IgD-negative memory B cell (primary cell): ENCODE data around the gene HYDIN. TPM values are rescaled to one million over a fixed set of nuclear protein-coding genes. Genes with fewer than 3 reads are reported as not detected.

ENCODE experiments used
- H3K27ac Mint-ChIP-seq, 3 donors: one replicate each; pipeline ENCODE4 v1.8.0; 2020 to 2022; ENCODE audit warnings: mild to moderate bottlenecking in 3 of 3, mixed read lengths in 3 of 3, moderate library complexity in 1 of 3
- H3K27me3 Mint-ChIP-seq: one replicate; pipeline ENCODE4 v1.8.0; 2021; ENCODE audit warnings: mixed read lengths
- H3K36me3 Mint-ChIP-seq: one replicate; pipeline ENCODE4 v1.8.0; 2020; ENCODE audit warnings: mild to moderate bottlenecking, mixed read lengths
- H3K4me1 Mint-ChIP-seq, 3 donors: one replicate each; pipeline ENCODE4 v1.8.0; 2020 to 2022; ENCODE audit warnings: mixed read lengths in 3 of 3, mild to moderate bottlenecking in 1 of 3
- H3K4me3 Mint-ChIP-seq, 4 donors: one replicate each; pipeline ENCODE4 v1.8.0; 2020 to 2022; ENCODE audit warnings: mild to moderate bottlenecking in 4 of 4, mixed read lengths in 4 of 4, moderate library complexity in 3 of 4
- H3K9me3 Mint-ChIP-seq, 3 donors: one replicate each; pipeline ENCODE4 v1.8.0; 2020 to 2021; ENCODE audit warnings: mixed read lengths in 3 of 3, mild to moderate bottlenecking in 1 of 3
- polyA plus RNA-seq: library from polyadenylated mRNA; unstranded; fragments of 300-500 nt; fragmentation: Illumina TruSeq; gene quantifications from one replicate; pipeline ENCODE4 v1.2.3, GENCODE V29; 2021

The HYDIN gene
- not detected for polyA plus RNA-seq

DNA sequence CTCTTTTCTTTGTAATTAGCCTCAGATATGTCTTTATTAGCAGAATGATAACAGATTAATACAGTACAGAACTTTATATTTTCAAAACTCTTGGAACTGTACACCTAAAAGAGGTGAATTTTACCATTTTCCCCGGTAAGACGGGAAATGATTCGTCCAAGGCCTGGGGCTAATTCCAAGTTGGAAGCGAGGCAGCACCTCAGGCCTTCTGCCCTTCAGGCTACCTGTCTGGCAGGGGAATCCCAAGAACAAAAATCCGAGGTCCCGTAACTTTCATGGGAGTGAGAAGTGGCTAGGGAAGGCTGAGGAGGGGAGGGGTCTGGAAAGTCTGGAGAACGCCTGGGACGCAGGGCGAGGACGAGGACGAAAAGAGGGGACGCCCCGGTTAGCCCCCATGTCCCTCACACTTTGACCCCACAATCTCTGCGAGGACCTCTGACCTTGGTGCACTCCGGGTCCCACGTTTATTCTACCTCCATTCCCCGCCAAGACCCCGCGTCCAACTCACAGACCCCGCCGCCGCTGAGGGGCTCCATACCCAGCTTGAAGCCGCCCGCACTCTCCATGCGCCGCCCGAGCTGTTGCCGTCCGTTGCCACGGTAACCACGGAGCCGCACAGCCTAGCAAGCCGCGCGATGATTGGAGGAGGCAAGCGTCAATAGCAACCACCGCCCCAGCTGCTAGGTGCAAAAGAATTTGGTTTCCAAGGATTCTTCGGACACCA is at the start of gene HYDIN:
Gene HYDIN (minus strand): TSS at position 601 of the 724 bp plus-strand sequence. CDS start 43,827 bp downstream, outside the sequence.
- peak within 1 kb of the TSS in 1 of 3 donors; percentile 87 for H3K27ac Mint-ChIP-seq
- peaks cover 19 to 34% (median 26%) of the 10 kb centered on the region in 3 donors for H3K9me3 Mint-ChIP-seq
- H3K36me3 Mint-ChIP-seq: no peaks in the 10 kb centered on the region
- peaks cover 28% of the 10 kb centered on the region for H3K27me3 Mint-ChIP-seq
- peaks cover 0 to 3% (median 0%) of the 10 kb centered on the region in 3 donors for H3K4me1 Mint-ChIP-seq
- H3K4me3 Mint-ChIP-seq: peak within 1 kb of the TSS in 1 of 4 donors; percentile 52

DNA sequence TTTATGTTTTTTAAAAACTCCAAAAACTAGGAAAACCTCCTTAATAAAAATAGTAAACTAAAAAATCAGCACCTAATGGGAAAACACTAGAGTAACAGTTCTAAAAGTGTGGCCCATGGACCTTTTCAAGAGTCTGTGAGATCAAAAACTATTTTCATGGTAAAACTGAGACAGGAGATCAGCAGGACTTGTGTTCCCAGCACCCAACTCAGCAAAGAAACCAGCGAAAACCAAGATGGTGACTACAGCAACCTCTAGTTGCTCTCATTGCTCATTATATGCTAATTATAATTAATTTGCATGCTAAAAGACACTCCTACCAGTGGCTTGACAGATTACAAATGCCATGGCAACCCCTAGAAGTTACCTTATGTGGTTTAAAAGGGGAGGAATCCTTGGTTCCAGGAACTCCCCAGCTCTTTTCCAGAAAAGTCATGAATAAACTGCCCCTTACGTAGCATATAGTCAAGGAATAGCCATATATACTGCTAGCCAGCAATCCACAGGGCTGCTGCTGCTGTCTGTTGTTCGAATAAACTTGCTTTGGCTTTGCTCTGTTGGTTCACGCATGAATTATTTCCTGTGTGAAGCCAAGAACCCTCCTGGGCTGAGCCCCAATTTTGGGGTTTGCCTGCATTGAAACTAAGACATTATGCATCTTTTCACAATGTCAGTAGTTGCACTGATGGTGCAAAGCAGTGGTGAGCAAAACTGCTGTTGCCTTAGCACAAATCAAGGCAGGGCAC is 46.2 kb upstream of the HYDIN start:
- no peak overlapping the region for H3K4me3 Mint-ChIP-seq
- no peak overlapping the region for H3K27ac Mint-ChIP-seq
- H3K4me1 Mint-ChIP-seq: peaks cover 2 to 5% (median 3%) of the 10 kb centered on the region in 3 donors
- peaks cover 7% of the 10 kb centered on the region for H3K36me3 Mint-ChIP-seq
- peaks cover 0 to 15% (median 3%) of the 10 kb centered on the region in 3 donors for H3K9me3 Mint-ChIP-seq
- H3K27me3 Mint-ChIP-seq: no peaks in the 10 kb centered on the region

DNA sequence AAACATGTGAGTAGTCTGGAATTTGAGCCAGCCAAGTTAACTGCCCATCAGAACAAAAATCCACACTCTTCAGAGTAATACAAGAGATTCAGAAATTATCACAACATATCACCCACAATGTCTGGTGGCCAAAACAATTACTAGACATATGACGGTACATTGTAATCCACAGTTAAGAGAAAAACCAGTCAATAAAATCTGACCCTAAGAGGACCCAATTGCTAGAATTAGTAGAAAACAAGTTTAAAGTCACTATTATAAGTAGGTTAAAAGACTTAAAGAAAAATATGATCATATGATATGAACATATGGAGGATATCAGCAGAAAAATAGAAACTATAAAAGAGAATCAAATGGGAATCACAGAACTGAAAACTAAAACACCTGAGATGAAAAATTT is 42.9 kb upstream of the HYDIN start:
- Mint-ChIP-seq H3K4me3 (no peak overlapping the region), H3K4me1 (no peaks in the 10 kb centered on the region), H3K36me3 (peaks cover 12% of the 10 kb centered on the region)

DNA sequence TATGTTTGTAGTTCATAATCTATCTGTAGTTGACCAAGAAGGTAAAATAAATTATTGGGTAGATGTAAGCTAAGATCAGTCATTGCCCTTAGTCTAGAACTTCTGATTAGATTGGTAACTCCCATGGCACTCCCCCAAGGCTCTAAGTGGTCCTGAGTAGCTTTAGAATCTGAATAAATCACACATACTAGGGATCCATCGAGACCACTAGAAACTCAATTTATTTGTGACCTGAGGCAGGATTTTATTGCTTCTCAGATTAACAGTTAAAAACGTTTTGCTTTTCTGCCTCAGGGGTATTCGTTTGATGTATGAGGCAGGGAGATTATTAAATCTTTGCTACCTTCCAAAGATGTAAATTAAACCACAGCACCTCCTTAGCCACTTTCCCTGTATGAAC is 33.8 kb upstream of the HYDIN start:
- Mint-ChIP-seq H3K36me3 (peaks cover 8% of the 10 kb centered on the region), H3K4me1 (no peaks in the 10 kb centered on the region), H3K27me3 (peaks cover 9% of the 10 kb centered on the region), H3K4me3 (no peak overlapping the region), H3K27ac (no peak overlapping the region), H3K9me3 (peaks cover 0 to 3% (median 0%) of the 10 kb centered on the region in 3 donors)

More for the DNA sequence above, 42.9 kb upstream of the HYDIN start:
- H3K9me3 Mint-ChIP-seq: peaks cover 0 to 15% (median 3%) of the 10 kb centered on the region in 3 donors
- no peak overlapping the region for H3K27ac Mint-ChIP-seq
- H3K27me3 Mint-ChIP-seq: no peaks in the 10 kb centered on the region

DNA sequence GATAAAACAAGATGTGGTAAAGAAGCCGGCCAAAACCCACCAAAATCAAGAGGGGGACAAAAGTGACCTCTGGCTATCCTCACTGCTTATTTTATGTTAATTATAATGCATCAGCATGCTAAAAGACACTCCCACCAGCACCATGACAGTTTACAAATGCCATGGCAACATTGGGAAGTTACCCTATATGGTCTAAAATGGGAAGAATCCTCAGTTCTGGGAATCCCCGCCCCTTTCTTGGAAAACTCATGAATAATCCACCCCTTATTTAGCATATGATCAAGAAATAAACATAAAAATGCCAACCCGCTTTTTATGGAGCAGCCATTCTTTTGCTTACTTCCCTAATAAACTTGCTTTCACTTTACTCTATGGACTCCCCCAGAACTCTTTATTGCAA is 33.1 kb upstream of the HYDIN start:
- Mint-ChIP-seq H3K9me3 (peaks cover 0 to 3% (median 0%) of the 10 kb centered on the region in 3 donors), H3K36me3 (peaks cover 8% of the 10 kb centered on the region), H3K4me3 (no peak overlapping the region), H3K27me3 (peaks cover 9% of the 10 kb centered on the region), H3K27ac (no peak overlapping the region), H3K4me1 (no peaks in the 10 kb centered on the region)

DNA sequence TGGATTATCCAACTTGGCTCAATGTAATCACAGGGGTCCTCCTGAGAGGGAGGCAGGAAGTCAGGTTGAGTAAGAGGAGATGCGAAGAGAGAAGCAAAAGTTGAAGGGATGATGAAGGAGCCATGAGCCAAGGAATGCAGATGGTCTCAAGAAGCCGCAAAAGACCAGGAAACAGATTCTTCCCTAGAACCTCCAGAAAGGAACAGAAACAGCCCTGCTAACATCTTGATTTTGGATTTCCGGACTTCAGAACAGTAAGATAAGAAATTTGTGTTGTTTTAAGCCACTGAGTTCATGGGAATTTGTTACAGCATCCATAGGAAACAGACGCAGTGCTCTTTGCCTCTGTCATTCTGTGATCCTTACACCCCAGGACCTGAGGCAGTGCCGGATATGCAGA is 31.9 kb upstream of the HYDIN start:
- H3K4me3 Mint-ChIP-seq: no peak overlapping the region
- H3K36me3 Mint-ChIP-seq: peaks cover 6% of the 10 kb centered on the region
- peaks cover 9% of the 10 kb centered on the region for H3K27me3 Mint-ChIP-seq
- H3K27ac Mint-ChIP-seq: no peak overlapping the region
- H3K4me1 Mint-ChIP-seq: no peaks in the 10 kb centered on the region
- H3K9me3 Mint-ChIP-seq: peaks cover 0 to 3% (median 0%) of the 10 kb centered on the region in 3 donors

DNA sequence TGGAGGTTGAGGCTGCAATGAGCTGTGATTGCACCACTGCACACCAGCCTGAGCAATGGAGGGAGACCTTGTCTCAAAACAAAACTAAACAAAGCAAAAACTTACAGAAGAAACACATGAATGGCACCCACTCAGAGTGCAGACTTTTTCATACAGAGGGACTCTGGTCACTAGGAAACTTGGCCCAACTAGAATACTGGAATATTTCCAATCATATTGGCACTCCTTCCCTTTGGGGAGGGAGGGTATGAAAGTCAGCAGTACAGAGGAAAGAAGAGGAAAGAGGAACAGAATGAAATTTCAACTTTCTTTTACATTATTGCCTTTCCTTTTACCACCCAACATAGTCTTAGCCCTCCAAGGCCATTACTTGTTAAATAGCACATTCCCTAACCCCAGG is 30.5 kb upstream of the HYDIN start:
- Mint-ChIP-seq H3K9me3 (peaks cover 0 to 3% (median 0%) of the 10 kb centered on the region in 3 donors), H3K4me3 (no peak overlapping the region), H3K4me1 (no peaks in the 10 kb centered on the region), H3K27ac (no peak overlapping the region), H3K27me3 (peaks cover 11% of the 10 kb centered on the region), H3K36me3 (peaks cover 4% of the 10 kb centered on the region)

DNA sequence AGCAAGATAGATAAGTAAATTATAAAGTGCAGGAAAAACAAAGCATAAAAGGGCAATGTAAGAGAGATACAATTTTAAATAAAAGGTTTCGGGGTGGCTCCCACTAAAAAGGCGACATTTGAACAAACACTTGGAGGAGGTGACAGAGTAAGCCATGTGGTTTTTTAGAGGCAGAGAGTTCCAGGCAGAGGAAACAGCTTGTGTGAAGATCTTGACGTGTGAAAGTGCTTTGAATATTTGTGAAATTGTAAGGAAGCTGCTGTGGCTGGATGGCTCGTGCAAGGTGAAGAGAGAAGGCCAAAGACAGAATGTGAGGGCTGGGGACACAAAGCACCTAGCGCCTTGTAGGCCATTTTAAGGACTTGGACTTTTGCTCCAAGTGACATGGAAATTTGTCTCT is 28.6 kb upstream of the HYDIN start:
- peaks cover 8 to 10% (median 9%) of the 10 kb centered on the region in 3 donors for H3K4me1 Mint-ChIP-seq
- H3K4me3 Mint-ChIP-seq: no peak overlapping the region
- peaks cover 4% of the 10 kb centered on the region for H3K36me3 Mint-ChIP-seq
- H3K9me3 Mint-ChIP-seq: peaks cover 0 to 3% (median 0%) of the 10 kb centered on the region in 3 donors
- H3K27ac Mint-ChIP-seq: no peak overlapping the region
- peaks cover 14% of the 10 kb centered on the region for H3K27me3 Mint-ChIP-seq

DNA sequence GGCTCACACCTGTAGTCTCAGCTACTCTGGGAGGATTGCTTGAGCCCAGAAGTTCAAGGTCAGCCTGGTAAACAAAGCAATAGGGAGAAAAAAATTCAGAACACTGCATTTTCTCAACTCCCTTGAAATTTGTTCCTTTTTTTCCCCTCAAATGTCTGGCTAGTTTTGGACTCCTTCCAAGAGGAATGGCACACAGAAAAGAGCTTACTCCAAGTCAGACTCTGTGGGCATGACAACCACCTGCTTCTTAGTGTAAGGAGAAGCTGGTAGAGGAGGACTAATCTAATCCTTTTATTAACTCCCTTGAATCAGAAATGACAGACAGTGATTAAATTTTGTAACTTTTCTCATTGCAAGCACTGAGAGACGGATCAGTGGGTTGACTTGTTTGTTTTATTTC is 27.9 kb upstream of the HYDIN start:
- Mint-ChIP-seq H3K4me1 (peaks cover 8 to 10% (median 9%) of the 10 kb centered on the region in 3 donors), H3K4me3 (no peak overlapping the region), H3K36me3 (peaks cover 4% of the 10 kb centered on the region), H3K9me3 (peaks cover 0 to 3% (median 0%) of the 10 kb centered on the region in 3 donors), H3K27me3 (peaks cover 14% of the 10 kb centered on the region), H3K27ac (no peak overlapping the region)

DNA sequence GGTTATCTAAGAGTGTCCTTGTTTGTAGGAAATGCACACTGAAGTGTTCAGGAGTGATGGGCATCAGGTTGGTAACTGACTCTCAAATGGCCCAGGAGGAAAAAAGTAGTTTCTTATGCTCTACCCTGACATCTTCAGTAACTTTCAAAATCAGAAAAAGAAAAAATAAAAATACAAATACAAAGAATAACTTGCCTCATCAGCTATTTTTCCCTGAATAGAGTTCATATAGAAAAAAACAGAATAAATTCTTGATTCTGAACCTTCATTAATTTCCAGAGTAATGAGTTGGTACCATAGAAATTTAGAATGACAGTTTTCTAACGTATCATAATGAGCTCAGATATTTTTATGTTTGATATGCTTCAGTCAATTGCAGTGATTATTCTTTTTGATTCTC is 27.2 kb upstream of the HYDIN start:
- peaks cover 14% of the 10 kb centered on the region for H3K27me3 Mint-ChIP-seq
- H3K4me3 Mint-ChIP-seq: no peak overlapping the region
- H3K4me1 Mint-ChIP-seq: peaks cover 8 to 10% (median 9%) of the 10 kb centered on the region in 3 donors
- peaks cover 4% of the 10 kb centered on the region for H3K36me3 Mint-ChIP-seq
- H3K9me3 Mint-ChIP-seq: peaks cover 0 to 3% (median 0%) of the 10 kb centered on the region in 3 donors
- no peak overlapping the region for H3K27ac Mint-ChIP-seq

DNA sequence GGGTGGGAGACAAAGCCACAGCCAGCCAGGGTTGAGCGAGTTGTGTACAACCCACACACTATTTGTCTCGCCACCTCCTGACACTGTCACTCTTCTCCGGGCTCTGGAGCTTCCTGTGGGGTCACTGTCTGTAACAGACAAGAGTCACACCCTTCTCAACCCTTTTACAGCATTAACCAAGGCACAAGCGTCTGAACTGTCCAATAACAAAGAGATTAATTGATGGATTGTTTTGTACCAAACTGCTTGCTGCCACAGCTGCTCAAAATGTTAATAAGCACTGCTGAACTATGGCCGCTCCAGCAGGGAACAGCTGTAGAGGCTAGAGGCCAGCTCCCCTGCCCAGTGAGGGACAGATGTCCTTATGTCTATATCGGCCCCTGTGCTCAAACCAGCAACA is 25.2 kb upstream of the HYDIN start:
- Mint-ChIP-seq H3K4me1 (peaks cover 8 to 10% (median 9%) of the 10 kb centered on the region in 3 donors), H3K27ac (no peak overlapping the region), H3K36me3 (no peaks in the 10 kb centered on the region), H3K4me3 (no peak overlapping the region), H3K27me3 (peaks cover 14% of the 10 kb centered on the region), H3K9me3 (no peaks in the 10 kb centered on the region)

DNA sequence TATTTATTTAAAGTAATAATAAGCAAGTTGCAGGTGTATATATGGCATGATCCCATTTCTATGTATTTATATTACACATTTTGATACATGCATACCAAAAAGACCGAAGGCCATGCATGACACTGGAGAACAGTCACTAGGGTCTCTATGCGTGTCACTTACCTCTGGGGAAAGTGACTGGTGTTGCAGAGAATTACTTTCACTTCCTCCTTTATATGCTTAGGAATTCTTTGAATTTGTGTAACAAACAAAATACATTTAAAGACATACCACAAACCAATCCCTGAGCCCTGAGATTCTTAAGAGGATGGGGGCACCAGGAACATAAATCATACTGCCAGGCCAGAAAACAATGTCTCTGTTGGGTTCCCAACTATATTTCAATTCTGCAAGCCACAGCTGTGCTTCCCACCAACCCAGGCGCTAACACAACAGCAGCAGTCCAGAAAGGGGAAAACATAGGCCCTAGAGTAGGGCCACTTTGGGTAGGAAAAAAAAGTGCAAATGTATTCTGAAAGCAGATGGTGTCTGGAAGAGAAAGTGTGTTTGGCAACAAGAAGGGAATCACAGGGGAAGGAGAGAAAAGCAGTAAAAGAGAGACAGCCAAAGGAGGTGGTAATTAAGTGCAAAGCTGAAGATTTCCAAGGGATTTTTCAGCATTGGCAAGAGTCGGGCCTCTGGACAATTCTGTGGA is 24.5 kb upstream of the HYDIN start:
- no peaks in the 10 kb centered on the region for H3K36me3 Mint-ChIP-seq
- no peaks in the 10 kb centered on the region for H3K9me3 Mint-ChIP-seq
- H3K27me3 Mint-ChIP-seq: peaks cover 14% of the 10 kb centered on the region
- H3K4me3 Mint-ChIP-seq: peak overlapping the region in 1 of 4 donors; percentile 70
- peaks cover 8 to 10% (median 9%) of the 10 kb centered on the region in 3 donors for H3K4me1 Mint-ChIP-seq
- no peak overlapping the region for H3K27ac Mint-ChIP-seq

DNA sequence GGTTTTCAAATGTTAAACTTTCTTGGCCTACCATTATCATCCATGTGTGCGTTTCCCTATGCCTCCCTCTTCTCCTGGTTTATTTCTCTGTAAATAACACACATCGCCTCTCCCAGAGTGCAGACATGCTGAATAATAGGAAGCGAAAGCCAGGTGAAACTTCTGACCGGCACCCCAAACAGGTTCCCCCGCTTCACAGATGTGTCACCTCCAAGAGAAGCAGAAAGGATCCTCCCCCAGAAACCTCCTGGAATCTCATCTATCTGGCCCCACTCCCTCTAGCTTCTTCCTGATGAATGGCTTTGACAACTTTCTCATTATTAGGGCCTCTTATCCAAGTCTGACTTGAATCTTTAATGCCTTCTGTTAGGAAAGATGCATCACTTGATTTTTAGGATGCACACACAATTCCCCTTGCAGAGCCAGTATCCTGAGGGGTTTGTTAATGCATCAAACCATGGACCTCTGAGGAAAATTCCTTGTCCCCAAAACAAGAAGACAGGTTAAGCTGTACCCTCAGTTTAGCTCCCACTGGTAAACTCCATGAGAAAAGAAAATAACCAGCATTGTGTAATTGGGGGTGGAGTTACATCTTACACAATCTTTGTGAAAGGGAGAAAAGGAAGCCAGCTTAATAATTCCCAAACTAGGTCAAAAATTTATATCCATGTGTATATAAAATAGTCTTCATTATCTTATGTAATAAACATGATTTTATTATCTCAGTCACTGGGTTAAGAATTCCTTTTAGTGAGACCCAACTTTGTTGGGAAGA is 20.1 kb upstream of the HYDIN start:
- no peak overlapping the region for H3K4me3 Mint-ChIP-seq
- no peaks in the 10 kb centered on the region for H3K36me3 Mint-ChIP-seq
- peaks cover 6 to 10% (median 10%) of the 10 kb centered on the region in 3 donors for H3K4me1 Mint-ChIP-seq
- H3K27me3 Mint-ChIP-seq: peaks cover 7% of the 10 kb centered on the region
- H3K27ac Mint-ChIP-seq: no peak overlapping the region
- peaks cover 0 to 3% (median 0%) of the 10 kb centered on the region in 3 donors for H3K9me3 Mint-ChIP-seq

DNA sequence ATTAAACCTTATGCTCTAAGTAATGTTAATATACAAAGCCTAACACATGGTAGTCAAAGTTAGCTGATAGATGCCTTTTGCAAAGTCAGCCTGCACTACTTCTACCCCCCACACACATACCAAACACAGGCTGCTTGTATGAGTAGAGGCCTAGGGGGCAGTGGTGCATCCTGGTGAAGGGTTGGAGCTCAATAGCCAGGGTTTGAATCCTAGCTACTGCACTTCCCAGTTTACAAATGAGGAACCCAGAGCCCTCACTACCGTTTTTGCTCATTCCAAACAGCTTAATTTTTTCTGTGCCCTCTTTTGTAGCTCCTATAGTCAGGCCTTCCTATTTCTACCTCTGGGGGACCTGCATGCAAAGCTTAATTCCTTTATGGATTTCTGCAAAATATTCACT is 18.9 kb upstream of the HYDIN start:
- H3K4me3 Mint-ChIP-seq: no peak overlapping the region
- H3K4me1 Mint-ChIP-seq: peaks cover 0 to 1% (median under 1%) of the 10 kb centered on the region in 3 donors
- H3K36me3 Mint-ChIP-seq: no peaks in the 10 kb centered on the region
- peaks cover 0 to 3% (median 0%) of the 10 kb centered on the region in 3 donors for H3K9me3 Mint-ChIP-seq
- H3K27me3 Mint-ChIP-seq: peaks cover 6% of the 10 kb centered on the region
- H3K27ac Mint-ChIP-seq: no peak overlapping the region
